ENCODE results near the gene FXYD6. TPM values are rescaled to one million over a fixed set of nuclear protein-coding genes. Genes with fewer than 3 reads are reported as not detected.

The FXYD6 gene
- total RNA-seq, 1 experiment from 2014 or later: not detected

DNA sequence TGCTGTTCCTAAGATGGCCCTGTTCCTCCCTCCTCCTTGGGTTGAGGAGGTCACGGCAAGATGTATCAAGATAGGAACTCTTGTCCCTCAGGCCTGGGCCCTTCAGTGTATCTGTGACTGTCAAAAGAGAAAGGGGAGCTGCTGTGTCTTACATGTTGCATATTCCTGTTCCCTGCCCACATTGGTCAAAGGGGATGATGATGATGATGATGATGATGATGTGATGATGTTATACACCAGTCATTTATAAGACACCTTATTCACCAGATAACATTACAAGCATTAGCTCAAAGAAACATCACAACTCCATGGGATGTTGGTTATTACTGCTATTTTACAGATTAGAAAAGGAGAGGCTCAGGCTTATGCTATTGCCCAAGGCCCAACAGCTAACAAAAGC is 13.7 kb downstream of the FXYD6 start:
- no peaks in the 10 kb centered on the region for H3K4me1 ChIP-seq (ENCODE audit: insufficient read depth, low read length)
- CTCF ChIA-PET: no interaction called here
- POLR2A ChIA-PET (ENCODE audit: unreplicated experiment): no interaction called here
- no peaks in the 10 kb centered on the region for H3K9me2 ChIP-seq (replicated peaks; ENCODE audit: low read length)
- intact Hi-C loops (cut with micrococcal nuclease): no loop called here
- no peaks in the 10 kb centered on the region for H3K9me3 ChIP-seq (ENCODE audit: low read length)
- H3K79me2 ChIP-seq (ENCODE audit: low read length): no peaks in the 10 kb centered on the region
- H3K4me3 ChIP-seq (ENCODE audit: low read length): no peak overlapping the region
- no peak overlapping the region for H3K27ac ChIP-seq (ENCODE audit: low read length)
- no peak for DNase-seq
- no peaks in the 10 kb centered on the region for H3F3A ChIP-seq (ENCODE audit: low read length, unreplicated experiment)
- H3K9ac ChIP-seq (ENCODE audit: low read length): no peak overlapping the region
- BruUV-seq (replicated peaks): no TSS peak
- no peak for TF ChIP-seq EZH2 (IDR thresholded peaks at IDR 0.05; ENCODE audit: low read length, unreplicated experiment)
- TF ChIP-seq EZH2phosphoT487 (IDR thresholded peaks at IDR 0.05; ENCODE audit: borderline replicate concordance, low read length): no peak
- TF ChIP-seq, protein P1, sequence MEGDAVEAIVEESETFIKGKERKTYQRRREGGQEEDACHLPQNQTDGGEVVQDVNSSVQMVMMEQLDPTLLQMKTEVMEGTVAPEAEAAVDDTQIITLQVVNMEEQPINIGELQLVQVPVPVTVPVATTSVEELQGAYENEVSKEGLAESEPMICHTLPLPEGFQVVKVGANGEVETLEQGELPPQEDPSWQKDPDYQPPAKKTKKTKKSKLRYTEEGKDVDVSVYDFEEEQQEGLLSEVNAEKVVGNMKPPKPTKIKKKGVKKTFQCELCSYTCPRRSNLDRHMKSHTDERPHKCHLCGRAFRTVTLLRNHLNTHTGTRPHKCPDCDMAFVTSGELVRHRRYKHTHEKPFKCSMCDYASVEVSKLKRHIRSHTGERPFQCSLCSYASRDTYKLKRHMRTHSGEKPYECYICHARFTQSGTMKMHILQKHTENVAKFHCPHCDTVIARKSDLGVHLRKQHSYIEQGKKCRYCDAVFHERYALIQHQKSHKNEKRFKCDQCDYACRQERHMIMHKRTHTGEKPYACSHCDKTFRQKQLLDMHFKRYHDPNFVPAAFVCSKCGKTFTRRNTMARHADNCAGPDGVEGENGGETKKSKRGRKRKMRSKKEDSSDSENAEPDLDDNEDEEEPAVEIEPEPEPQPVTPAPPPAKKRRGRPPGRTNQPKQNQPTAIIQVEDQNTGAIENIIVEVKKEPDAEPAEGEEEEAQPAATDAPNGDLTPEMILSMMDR (conservative IDR thresholded peaks at IDR 0.05; ENCODE audit: low read depth, low read length): no peak
- no peak overlapping the region for H3K4me2 ChIP-seq (ENCODE audit: low read length)
- H3K36me3 ChIP-seq (ENCODE audit: low read depth, low read length): no peaks in the 10 kb centered on the region
- no peak for ATAC-seq
- no peak overlapping the region for H2AFZ ChIP-seq (ENCODE audit: low read length)
- no peaks in the 10 kb centered on the region for H4K20me1 ChIP-seq (ENCODE audit: low read length)
- H3K27me3 ChIP-seq (ENCODE audit: low read length): peaks cover 92% of the 10 kb centered on the region

DNA sequence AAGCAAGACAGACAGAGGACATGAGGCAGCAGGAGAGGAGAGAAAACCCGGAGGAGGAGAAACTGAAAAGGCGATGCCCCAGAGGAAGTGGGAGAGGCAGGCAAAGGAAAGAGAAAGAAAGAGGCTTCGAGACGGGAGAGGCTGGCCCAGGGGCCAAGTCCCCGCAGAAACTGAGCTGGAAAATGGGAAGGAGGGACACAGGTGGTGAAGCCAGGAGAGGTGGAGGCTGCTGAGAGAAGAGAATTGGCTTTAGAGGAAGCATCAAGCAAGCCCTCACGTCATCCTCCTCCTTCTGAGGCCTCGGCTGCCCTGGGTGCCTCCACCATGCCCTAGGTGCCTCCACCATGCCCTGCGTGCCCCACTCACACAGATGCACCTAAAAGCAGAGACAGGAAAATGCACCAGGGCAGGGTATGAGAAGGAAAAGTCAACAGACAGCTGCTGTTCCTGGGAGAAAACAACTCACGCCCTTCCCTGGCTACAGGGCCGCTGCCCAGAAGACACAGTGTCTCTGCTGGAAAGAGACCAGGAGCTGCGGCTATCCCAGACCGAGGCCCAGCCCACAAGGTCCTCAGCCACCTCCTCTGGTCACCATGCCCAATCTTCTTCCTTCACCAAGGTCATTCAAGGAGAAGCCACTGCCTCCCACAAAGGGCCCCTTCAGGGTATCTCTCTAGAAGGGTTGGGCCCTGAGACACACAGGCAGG is 14.3 kb downstream of the FXYD6 start:
- DNase-seq (no peak), ATAC-seq (no peak)
- POLR2A ChIA-PET (ENCODE audit: unreplicated experiment): interaction anchor here (0.6 kb wide), 1 partner anchor 1165 kb away, joined by 3 read pairs; no protein-coding TSS in a partner anchor
- TF ChIP-seq EZH2 (IDR thresholded peaks at IDR 0.05; ENCODE audit: low read length, unreplicated experiment): no peak
- TF ChIP-seq, protein P1 (conservative IDR thresholded peaks at IDR 0.05; ENCODE audit: low read depth, low read length): no peak
- TF ChIP-seq EZH2phosphoT487 (IDR thresholded peaks at IDR 0.05; ENCODE audit: borderline replicate concordance, low read length): no peak
- Histone ChIP-seq H3K27me3 (ENCODE audit: low read length) (peaks cover 91% of the 10 kb centered on the region), H3K4me2 (ENCODE audit: low read length) (no peak overlapping the region), H3K9me2 (replicated peaks; ENCODE audit: low read length) (no peaks in the 10 kb centered on the region), H2AFZ (ENCODE audit: low read length) (no peak overlapping the region), H3K4me1 (ENCODE audit: insufficient read depth, low read length) (no peaks in the 10 kb centered on the region), H3K79me2 (ENCODE audit: low read length) (no peaks in the 10 kb centered on the region), H3K9me3 (ENCODE audit: low read length) (no peaks in the 10 kb centered on the region), H3K9ac (ENCODE audit: low read length) (no peak overlapping the region), H3K27ac (ENCODE audit: low read length) (no peak overlapping the region), H4K20me1 (ENCODE audit: low read length) (no peaks in the 10 kb centered on the region), H3K4me3 (ENCODE audit: low read length) (no peak overlapping the region), H3K36me3 (ENCODE audit: low read depth, low read length) (no peaks in the 10 kb centered on the region), H3F3A (ENCODE audit: low read length, unreplicated experiment) (no peaks in the 10 kb centered on the region)
- no TSS peak for BruUV-seq (replicated peaks)
- CTCF ChIA-PET: no interaction called here
- intact Hi-C loops (cut with micrococcal nuclease): no loop called here
